Fibroblast of the conjunctiva (primary cell): ENCODE data around the gene TLDC2.

ENCODE experiments used
- DNase-seq: peaks from one replicate; pipeline ENCODE4 v3.0.0-alpha.2; 2010; ENCODE audit warnings: low read depth

The TLDC2 gene

DNA sequence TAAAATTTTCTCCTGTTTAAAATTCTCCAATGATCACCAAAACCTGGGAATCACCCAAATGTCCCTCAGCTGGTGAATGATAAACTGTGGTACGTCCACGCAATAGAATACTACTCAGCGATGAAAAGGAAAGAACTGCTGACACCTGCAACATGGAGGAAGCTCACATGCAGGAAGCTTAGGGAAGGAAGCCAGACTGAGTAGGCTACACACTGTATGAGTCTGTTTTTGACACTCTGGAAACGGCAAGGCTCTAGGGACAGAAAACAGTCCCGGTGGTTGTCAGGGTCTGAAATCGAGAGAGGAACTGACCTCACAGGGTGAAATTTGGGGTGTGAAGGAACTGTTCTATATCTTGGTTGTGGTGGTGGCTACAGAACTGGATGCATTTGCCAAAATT, 25.2 kb upstream of the TLDC2 start:
- DNase-seq: no peak

DNA sequence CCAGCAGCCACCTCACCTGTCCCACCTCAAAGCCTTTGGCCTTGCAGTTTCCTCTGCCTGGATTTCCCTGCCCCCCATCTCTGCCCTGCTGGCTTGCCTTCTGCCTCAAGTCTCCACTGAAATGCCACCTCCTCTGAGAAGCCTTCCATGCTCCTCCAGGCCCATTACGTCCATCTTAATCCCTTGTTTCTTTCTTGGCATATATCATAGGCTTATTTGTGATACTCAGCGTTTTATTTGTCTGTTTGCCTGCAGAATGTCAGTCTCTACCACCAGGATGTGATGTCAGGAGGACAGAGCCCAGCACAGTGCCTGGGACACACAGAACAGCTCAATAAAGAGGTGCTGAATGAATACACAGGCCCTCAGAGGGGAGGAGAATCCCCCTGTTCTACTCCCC, 24.4 kb upstream of the TLDC2 start:
- no peak for DNase-seq

DNA sequence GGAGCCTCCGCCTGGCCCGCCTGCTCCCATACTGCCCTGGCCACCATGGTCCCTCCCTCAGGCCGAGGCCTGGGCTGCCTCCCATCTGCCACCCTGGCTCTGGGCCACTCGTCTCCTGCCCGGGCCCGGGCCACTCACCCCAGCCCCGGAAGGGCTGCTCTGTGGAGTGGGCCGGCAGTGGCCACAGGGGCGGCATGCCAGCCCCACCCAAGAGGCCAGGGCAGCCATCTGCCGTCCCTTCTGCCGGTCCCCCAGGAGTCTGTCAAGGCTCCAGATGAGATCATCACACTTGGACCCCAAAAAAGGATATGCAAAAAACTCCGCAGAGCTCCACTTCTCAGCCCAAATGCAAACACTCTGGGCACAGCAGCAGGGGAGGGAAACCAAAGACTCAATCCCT, 23.8 kb upstream of the TLDC2 start:
- DNase-seq: no peak

DNA sequence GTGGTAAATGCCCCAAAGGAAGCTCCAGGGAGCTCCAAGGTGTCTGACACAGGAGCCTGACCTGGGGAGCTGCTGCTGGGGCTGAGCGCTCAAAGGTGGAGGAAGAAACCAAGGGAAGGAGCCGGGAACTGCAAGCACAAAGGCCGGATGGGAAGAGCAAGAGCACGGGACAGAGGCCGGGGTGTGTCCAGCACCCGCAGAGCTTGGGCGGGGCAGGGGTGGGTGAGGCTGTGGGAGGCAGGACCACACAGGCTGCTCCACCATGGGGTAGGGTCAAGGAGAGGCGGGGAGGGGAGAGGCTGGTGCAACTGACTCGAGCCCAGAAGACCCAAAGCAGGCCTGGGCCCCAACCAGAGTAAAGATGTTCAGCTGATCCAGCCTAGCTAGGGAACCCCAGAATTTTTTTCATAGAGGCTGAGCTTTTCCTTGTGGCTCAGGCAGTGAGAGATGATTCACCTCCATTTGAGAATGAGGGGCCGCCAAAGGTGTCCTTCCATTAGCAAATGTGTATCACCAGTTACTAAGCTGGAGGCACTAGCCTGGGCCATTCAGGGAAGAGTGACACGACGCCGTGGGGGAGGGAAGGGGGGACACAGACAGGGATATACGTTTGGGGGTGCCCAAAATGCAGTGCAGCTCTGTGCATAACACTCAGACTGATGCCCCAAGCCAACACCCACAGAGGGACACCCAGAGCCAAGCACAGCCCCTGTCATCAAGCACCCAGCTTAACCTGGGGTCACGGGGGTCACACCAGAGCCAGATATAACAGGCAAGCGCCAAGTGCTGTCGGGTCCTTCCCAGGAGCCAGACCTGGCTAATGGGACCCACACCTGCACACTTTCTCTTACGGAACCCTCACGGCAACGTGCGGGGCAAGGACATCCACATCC, 21.3 kb upstream of the TLDC2 start:
- DNase-seq: no peak

DNA sequence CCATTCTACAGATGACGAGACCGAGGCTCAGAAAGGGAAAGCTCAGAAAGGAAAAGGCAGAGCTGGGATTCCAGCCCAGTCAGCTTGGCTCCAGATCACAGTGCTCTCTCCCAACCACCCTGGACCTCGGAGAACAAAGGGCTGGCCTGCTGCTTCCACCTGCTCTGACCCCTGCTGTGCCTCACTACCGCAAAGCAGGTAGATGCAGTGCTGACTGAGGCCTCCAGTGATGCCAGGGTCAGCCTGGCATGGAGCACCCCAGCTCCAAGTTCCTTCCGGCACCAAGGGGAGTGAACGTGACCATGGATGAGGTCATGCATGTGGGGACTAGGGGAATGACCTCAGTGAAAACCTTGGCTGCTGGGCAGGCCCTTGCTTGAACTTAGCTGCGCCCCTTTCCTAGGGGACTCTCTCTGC, 20.7 kb upstream of the TLDC2 start:
- no peak for DNase-seq

DNA sequence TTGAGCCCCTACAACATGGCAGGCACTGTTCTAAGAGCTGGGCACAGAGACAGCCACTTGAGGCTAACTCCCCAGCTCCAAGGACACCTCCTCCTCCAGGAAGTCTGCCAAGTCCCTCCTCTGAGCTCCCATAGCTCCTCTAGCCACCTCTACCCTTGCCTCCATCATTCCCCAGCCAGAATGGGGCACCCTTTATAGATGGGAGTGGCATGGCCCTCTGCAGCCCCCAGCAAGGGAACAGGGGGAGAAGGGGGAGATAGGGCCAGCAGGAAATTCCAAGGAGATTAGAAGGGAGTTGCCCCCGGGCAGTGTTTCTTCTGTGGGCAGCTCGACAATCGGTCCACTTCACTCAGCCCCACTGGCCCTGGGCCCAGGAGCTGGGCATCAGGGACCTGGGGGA, 19.7 kb upstream of the TLDC2 start:
- DNase-seq: no peak

DNA sequence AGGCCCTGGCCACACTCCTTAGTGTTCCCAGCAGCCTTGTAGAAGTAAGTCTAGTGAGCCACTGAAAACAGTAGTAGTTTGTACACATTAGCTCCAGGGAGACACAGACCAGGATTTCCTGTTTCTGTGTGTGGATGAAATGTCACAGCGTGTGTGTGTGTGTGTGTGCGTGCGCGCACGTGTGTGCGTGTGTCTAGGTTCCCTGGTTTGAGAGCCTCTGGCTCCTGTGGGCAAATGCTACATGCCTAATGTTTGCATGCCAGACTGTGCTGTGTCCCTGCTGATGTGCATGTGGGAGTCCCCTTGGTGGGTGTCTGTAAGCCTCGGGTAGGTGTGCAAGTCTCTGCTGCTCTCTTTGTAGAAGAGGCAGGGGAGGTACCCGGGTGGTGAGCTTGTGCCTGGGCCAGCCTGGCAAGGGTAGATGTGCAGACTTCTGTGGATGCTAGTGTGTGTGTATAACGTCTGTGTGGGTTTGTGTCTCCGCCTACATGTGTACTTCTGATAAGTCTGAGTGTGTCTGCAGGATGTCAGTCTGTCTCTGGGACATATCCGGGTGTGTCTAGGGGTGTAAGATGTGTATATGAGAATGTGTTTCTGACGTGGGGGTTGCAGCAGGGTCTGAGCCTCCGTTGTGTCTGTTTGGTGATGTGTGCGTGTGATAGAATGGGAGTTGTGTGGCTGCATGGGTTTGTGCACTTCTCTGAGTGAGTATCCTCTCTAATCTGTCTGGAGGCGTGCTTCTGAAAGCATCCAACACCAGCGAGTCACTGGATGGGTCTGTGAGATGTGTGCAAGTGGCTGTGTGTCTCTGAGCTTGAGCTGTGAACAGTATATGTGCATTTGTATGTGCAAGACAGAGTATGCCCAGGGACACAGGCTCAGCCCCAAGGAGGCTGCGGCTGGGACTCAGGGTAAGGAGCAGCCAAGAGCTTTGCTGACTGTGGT, 19.0 kb upstream of the TLDC2 start:
- no peak for DNase-seq

DNA sequence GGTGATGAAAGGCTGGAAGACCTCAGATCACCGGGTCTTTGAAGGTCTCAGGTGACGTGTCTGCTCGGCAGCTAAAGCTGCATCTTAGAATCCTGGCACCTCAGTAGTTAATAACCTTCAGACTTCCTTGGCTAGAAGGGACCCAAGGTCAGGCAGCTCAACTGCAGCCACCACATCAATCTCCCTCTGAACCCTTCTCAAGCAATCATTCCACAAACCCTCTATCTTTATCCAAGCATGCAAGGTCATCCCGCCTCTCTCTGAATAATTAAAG, 16.7 kb upstream of the TLDC2 start:
- no peak for DNase-seq

DNA sequence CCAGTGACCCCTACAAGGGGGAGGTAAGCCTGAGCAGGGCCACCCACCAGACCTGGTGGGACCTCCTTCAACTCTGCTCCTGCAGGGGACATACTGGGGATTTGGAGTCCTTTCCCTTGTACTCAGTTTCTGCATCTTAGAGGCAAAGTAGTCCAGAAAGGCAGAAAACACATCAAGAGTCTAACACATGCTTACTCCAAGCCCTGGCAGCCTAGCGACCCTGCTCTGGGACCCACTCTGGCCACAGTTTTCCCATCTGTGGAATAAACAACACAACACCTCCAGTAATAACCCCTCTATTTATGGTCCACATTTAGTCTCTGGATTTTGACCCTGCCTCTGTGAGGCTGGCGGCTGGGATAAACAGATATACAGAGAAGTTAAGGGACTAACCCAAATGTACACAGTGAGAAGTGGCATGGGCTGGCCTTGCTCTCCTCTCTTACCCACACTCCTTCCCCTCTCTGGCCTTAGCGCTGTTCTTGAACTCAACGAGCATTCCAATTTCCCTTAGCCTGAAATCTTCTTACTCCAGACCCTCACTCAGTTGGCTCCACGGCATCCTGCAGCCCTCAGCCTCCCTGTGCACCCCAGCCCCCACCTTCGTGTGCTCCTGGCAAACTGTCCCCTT, 16.1 kb upstream of the TLDC2 start:
- DNase-seq: no peak

DNA sequence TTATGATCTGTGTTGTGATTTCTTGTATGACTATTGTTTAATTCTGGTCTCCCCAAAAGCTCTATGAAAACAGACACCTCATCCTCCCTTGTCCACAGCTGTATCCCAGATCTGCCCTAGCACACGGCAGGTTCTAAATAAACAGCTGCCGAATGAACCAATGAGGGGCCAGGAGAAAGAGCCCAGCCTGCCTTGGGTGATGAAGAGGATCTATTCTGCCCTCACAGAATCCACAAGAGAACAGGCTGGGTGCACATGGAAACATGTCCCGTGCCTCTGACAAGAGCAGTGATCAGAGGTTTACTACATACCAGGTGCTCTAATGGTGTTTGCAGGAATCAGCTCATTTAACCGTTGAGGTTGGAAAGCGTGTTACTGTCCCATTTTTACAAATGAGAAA, 15.6 kb upstream of the TLDC2 start:
- no peak for DNase-seq

DNA sequence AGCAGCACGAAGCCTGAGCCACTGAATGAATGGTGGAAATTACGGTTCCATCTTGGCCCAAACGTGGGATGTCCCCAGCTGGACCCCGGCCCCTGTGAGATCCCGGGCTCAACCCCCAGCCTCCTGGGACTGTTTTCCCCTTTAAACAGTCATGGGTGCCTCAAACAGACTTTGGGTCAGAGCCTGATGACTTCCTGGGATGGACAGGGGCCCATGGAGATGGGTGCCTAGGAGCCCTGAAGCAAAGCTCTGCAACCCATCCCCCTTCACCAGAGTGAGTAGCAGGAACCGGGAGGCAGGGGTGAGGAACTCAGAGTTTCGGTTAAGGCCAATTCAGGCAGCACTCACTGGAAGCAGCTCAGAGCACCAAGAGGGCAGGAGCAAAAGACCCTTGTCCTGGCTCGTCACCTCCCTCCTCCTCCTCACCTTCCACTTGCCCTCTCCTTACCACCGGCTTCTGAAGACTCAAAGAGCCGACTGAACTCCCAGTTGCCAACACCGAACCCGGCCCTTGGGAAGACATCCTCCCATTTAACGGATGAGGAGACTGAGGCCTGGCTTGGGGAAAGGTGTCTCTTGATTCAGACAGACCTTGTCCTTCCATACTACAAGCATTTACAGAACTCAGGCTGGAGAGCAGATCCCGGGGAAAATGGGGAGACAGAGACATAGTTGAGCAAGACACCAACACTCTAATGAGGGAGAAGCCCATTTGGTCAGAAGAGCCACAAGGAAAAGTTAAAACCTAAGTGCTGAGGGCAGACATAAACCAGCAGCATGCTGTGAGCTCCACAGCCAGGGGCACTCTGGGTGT, 14.9 kb upstream of the TLDC2 start:
- no peak for DNase-seq

DNA sequence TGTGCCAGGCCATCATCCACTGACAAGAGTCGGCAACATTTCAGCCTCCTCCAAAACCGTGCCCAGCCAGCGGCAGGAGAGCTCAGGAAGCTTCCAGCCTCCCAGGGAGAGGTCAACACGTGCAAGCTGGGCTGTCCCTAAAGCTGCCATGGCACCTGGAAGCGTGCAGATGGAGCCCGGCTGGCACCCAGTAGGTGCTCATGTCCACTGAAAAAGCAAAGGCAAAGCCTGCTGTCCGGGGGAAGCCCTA, 14.4 kb upstream of the TLDC2 start:
- DNase-seq: no peak

DNA sequence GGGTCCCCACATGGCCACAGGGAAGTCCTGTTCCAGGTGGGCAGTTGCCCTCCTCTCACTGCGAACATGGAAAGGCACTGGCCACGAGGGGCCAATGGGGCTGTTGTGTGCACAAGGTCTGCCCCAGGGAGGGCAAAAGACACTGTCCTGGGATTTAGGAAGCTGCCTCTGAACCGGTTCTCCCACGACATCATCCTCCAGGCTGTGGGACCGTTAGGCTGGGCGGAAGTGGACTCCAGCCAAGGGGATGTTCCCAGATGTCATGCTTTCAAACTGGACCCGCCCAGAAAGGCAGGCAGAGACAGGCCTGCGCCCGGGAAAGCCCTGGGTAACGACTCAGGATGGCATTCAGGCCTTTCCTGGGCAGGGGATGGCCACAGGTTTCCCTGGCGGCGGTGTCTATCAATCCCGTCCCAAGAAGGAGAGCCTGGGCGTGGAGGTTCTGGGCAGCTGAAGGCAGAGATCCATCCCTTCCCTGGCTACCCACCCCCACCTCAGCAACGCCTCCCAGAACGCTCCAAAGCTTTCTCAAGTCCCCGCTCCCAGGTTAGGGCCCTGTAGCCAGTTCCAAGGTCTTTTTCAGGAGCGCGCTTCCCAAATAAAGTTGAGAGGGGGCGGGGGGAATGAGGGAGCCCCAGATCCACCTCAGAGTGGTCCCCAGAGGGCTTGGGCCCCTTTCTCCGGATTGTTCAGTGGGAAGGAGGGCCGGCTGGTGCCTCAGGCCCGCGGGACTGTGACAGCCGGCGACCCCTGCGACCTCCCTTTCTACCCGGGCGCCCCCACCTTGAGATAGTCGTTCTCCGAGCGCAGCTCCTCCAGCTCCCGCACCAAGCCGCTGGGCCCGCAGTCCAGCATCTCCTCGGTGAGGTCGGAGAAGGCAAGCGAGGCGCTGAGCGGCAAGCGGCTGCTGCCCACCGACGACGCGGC, 13.8 kb upstream of the TLDC2 start:
- peak; percentile 76 for DNase-seq

DNA sequence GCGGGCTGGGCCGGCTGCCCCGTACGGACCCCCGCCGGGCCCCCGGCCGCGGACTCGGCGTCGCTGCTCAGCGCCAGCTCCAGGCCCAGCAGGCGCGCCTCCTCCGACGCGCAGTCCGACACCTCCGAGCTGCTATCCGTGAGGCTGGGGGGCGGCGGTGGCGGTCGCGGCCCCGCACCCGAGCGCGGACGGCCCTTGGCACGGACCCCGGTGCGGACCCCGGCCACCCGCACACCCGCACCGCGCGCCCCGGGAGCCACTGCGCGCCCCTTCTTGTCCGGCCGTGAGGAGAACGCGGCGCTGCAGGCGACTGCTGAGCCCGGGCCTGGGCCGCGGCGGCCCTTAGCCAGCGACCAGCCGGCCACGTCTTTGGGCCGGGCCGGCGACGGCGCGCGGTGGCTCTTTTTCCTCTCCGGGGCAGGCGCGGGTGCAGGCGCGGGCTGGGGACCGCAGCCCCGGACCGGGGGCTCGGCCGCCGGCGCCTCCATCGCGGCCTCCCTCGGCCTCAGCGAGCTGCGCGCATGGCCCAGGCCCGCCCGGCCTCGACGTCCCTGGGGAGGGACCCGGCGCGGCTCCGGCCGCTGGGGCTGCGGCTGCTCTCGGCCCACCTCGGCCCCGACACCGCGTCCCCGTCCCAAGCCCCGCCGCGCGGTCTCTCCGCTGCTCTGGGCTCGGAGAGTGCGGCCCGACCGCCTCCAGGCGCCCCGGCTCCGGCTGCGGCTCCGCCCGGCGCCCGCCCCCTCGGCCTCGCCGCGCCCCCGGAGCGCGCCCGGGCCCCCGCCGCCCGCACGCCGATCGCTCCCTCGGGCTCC, 12.9 kb upstream of the TLDC2 start:
- no peak for DNase-seq

DNA sequence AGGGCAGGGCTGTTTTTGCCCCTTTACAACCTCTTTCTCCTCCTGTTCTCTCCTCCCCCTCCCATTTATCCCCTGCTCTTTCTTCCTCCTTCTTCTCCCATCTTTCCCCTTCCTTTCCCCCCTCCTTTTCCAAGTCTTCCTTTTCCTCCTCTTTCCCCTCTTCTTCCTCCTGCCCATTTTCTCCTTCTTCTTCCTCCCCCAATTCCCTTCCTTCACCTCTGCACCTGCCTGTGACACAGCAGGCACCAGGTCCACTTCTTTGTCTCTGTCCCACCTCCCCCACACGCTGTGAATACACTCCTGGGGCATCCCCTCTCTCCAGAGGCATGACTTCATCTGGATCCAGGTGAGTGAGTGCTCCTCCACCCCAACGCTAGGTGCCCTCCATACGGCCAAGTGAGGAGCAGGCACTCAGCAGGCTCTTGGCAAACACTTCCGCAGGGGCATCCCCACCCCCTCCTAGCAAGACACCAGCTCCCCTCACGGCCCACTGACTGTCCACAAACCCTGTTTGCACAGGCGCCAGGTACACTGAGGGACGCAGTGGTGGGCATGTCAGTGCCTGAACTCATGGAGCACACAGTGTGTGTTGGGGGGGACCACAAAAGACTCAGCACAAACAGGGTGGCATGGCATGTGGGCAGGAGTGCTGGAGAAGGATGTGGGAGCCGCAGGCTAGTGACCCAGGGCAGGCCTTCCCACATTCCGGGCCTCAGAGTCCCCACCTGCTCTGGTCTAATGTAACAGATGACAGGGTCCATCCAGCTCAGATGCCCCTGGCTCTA, 10.7 kb upstream of the TLDC2 start:
- no peak for DNase-seq

DNA sequence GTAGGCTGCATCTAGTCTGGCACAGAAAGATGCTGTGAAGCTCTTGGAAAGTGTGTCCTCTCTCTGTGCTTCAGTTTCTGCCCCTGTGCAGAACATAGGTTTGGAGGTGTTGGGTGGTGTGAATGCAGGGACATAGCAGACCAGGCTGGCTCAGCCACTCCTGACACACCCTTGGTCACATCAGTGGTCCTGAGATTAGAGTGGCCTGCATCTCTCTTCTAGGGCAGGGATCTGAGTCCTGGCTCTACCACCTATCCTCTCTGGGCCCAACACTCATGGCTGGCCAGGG, 10.1 kb upstream of the TLDC2 start:
- no peak for DNase-seq

DNA sequence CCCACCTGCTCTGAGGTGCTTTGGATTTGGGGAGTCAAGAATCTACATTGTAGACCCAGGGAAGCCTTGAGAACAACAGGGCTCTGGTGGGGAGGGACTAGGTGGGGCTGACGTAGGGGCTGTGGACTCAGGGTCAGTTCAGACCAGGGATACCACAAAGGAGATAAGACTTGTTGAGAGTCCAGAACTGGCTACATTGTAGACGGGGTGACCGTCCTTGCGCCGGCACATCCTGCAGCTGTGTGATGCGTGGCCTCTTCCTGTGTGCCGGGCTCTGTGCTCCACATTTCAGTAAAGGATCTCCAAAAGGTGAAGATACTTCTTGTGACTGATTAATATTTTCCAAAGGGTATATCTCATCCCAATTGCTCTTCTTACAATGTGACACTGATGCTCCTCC, 9.8 kb upstream of the TLDC2 start:
- DNase-seq: no peak

DNA sequence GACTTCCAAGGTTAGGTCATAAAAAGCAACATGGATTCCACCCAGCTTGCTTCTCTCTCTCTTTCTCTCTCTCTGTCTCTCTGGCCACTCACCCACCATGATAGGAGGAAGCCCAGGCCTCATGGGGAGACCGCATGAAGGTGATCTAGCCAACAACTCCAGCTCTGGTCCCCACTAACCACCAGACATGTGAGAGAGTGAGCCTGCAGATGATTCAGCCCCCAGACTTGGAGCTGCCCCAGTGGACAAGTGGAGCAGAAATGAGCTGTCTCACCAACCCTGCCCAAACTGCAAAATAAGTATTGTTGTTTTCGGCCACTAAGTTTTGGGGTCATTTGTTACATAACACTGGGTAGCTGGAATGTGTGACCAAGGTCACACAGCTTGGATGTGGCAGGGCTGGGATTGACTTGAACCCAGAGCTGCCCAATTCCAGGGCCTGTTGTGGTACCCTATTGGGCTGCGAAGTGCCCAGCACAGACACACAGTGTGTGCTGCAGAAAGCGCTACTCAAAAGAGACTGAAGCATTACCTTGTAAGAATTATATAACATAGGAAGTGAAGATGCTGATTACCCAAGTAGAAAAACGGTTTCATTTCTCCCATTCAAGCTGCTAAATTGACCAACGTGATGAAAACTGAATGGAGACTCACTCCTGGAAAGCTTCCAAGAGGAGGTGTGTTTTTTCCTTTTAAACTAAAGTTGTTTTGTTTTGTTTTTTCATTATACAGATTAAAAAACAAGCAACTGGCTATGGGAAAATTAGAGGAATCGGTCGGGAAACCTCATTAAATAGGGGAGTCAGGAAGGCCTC, 9.1 kb upstream of the TLDC2 start:
- DNase-seq: no peak
